Coronary artery (tissue), 2 donors: Measurements from ENCODE around the gene LENG8.
A peak's percentile ranks its signal among the peaks of the same experiment; 100 is the strongest.

Source experiments
- DNase-seq: peaks from one replicate; pipeline ENCODE4 v3.0.0-alpha.2; 2017; ENCODE audit warnings: low spot score
- H3K27ac ChIP-seq, 2 donors: fragments of 200-600 bp; sonication (generic); one replicate each; pipeline ENCODE4 v1.5.1; 2016 to 2019
- H3K4me3 ChIP-seq: fragments of 200-600 bp; sonication (generic); 2 replicates; pipeline ENCODE4 v1.5.1; 2016; ENCODE audit warnings: mild to moderate bottlenecking, moderate library complexity
- CTCF ChIP-seq: fragments of 200-600 bp; sonication (generic); IDR thresholded peaks from one replicate; pipeline ENCODE4 v1.5.1; 2019; ENCODE audit warnings: antibody characterized with exemption

The LENG8 gene

GRCh38 chr19:54418930-54419800 lies 29.8 kb upstream of the LENG8 start:
- DNase-seq = no peak
- H3K27ac ChIP-seq = no peak overlapping the region
- TF ChIP-seq CTCF = no peak
- no peak overlapping the region for H3K4me3 ChIP-seq

DNA sequence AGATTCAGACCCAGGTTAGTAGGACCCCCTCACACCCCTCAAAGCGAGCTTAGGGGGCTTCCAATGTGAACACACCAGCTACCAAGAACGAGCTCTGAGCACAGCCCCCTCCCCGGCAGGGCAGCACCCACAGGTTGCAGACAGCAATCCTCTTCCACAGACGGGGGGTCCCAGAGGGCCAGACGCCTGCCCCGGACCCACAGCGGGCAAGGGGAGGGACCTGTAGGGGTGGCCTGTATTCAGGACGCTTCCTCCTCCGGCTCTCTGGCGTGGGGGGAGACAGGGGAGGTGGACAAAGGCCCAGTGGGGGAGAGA lies 29.0 kb upstream of the LENG8 start:
- H3K27ac ChIP-seq = peak overlapping the region in 1 of 2 donors; percentile 21
- DNase-seq = no peak
- TF ChIP-seq CTCF = no peak
- H3K4me3 ChIP-seq = peak overlapping the region; percentile 40

DNA sequence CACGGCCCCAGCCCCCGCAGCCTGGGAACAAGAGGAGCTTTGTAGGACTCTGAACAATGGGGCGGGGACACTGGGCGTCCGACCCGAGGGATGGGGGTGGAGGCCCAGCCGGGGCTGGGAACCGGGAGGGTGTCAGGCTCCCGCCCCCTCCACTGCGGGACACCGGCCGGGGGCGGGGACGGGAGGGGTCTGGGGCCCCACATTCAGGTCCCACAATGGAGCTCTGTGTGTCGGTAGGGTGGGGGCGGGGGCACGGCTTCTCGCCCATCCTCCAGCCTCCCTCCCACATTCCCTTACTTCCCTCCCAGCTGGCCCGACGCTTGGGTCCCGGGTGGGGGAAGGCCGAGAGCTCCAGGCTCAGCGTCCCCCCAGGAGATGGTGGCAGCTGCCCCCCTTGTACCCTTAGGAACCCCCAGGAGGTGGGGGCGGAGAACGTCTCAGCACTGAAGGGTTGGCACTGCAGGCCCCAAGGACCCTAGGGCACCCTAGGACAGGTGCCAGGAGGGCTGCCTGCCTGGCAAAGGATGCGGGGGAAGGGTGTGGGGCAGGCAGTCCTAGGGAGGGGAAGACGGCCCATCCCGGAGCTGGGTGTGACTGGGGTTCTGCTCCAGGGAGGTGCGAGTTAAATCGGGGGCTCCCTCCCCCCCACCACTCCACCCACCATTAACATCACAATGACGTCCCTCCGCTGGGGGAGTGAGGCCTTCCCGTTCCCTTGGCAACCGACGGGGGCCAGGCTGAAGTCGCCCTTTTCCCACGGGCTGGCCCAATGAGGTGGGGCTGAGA lies 28.4 kb upstream of the LENG8 start:
- peak overlapping the region in 1 of 2 donors; percentile 21 for H3K27ac ChIP-seq
- TF ChIP-seq CTCF = no peak
- no peak for DNase-seq
- H3K4me3 ChIP-seq = peak overlapping the region; percentile 40

DNA sequence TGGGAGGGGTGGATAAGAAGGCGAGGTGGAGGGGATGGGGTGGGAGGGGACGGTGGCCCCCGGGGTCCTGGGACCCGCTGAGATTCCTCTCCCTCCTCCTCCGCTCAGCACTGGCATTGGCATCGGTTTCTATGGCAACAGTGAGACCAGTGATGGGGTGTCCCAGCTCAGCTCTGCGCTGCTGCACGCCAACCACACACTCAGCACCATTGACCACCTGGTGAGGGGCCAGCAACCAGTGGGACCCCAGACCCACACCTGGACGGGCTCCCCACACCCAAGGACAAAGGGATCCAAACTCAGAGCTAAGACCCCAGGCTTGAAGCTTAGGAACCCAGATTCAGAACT lies 27.9 kb upstream of the LENG8 start:
- TF ChIP-seq CTCF = no peak
- no peak for DNase-seq
- Histone ChIP-seq H3K4me3 (peak overlapping the region; percentile 40), H3K27ac (peak overlapping the region in 1 of 2 donors; percentile 21)

DNA sequence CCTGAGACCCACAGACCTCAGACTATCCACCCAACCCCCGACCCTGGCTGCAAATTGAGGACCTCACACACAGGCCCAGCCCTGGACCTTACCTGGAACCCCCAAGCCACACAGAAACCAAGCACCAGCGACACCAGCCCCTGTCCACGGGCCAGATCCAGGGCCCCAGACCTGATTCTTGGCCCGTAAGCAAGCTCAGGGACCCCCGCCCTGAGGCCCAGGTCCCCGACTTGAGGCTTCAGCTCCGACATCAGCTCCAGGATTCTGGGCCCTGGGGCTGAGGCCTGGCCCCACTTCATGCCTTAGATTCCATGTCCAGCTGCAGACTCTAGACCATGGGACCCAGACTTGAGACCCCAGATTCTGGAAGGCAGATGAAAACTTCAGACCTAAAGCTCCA lies 27.5 kb upstream of the LENG8 start:
- no peak for DNase-seq
- Histone ChIP-seq H3K27ac (peak overlapping the region in 1 of 2 donors; percentile 22), H3K4me3 (no peak overlapping the region)
- TF ChIP-seq CTCF = no peak

GRCh38 chr19:54422136-54422535 lies 26.9 kb upstream of the LENG8 start:
- Histone ChIP-seq H3K27ac (peak overlapping the region in 1 of 2 donors; percentile 2), H3K4me3 (no peak overlapping the region)
- no peak for DNase-seq
- TF ChIP-seq CTCF = no peak
